K562 (cell line): ENCODE measurements around the gene DCPS. TPM values are rescaled to one million over a fixed set of nuclear protein-coding genes. Genes with fewer than 3 reads are reported as not detected.

Source experiments
- BCLAF1 ChIP-seq, 2 experiments: fragments of 450-650 bp in 1 of 2; IDR thresholded peaks; 2 replicates each; pipeline ENCODE4 v1.6.1; 2011 to 2017; ENCODE audit warnings: low read depth in 2 of 2, antibody characterized with exemption in 1 of 2, borderline replicate concordance in 1 of 2, low read length in 1 of 2, mild to moderate bottlenecking in 1 of 2, mixed read lengths in 1 of 2; ENCODE audit not compliant: control insufficient read depth in 1 of 2
- CBFA2T2 ChIP-seq: fragments of 450-650 bp; conservative IDR thresholded peaks from 2 replicates; pipeline ENCODE4 v1.6.1; 2017; ENCODE audit warnings: mild to moderate bottlenecking
- FOXK1 ChIP-seq: sonication (generic); formaldehyde crosslinking; IDR thresholded peaks from 2 replicates; pipeline ENCODE4 v1.8.0; 2022; ENCODE audit warnings: missing genetic modification reagents, mild to moderate bottlenecking, borderline replicate concordance
- GTF2F1 ChIP-seq: IDR thresholded peaks from 2 replicates; pipeline ENCODE4 v1.6.1; 2011; ENCODE audit warnings: low read depth, low read length, improper control_type of control experiment
- LARP7 ChIP-seq: fragments of 450-650 bp; IDR thresholded peaks from 2 replicates; pipeline ENCODE4 v1.6.1; 2016
- MITF ChIP-seq: IDR thresholded peaks from 2 replicates; pipeline ENCODE4 v1.6.1; 2014; ENCODE audit warnings: antibody characterized with exemption
- MYBL2 ChIP-seq, 2 experiments: fragments of 450-650 bp in 1 of 2; sonication (generic) in 1 of 2; formaldehyde crosslinking in 1 of 2; IDR thresholded peaks; 2 replicates each; pipeline versions ENCODE4 v1.6.1 to v1.8.1; 2017 to 2022; ENCODE audit warnings: borderline replicate concordance in 1 of 2, inconsistent platforms in 1 of 2, low read depth in 1 of 2, mild to moderate bottlenecking in 1 of 2, missing genetic modification reagents in 1 of 2, moderate library complexity in 1 of 2
- NR2C2 ChIP-seq, 2 experiments: fragments of 200-800 bp in 1 of 2; sonication (Bioruptor generic) in 1 of 2; sonication (generic) in 1 of 2; formaldehyde crosslinking in 1 of 2; IDR thresholded peaks; 2 replicates each; pipeline versions ENCODE4 v1.6.1 to v1.8.0; 2016 to 2022; ENCODE audit warnings: mild to moderate bottlenecking in 1 of 2, missing compliant biosample characterization in 1 of 2, missing genetic modification characterization in 1 of 2, missing genetic modification reagents in 1 of 2
- ZBTB40 ChIP-seq, 2 experiments: fragments of 450-650 bp in 1 of 2; sonication (generic) in 1 of 2; formaldehyde crosslinking in 1 of 2; IDR thresholded peaks; 2 replicates each; pipeline versions ENCODE4 v1.7.1 to v1.9.0; 2016 to 2022; ENCODE audit warnings: inconsistent platforms in 1 of 2, mild to moderate bottlenecking in 1 of 2, missing genetic modification reagents in 1 of 2
- ZNF57 ChIP-seq: fragments of 450-650 bp; formaldehyde crosslinking; IDR thresholded peaks from 2 replicates; pipeline ENCODE4 v1.4.0; 2020; ENCODE audit warnings: mild to moderate bottlenecking, moderate library complexity
- ZZZ3 ChIP-seq: fragments of 450-650 bp; IDR thresholded peaks from 2 replicates; pipeline ENCODE4 v1.6.1; 2016; ENCODE audit warnings: antibody characterized with exemption, mild to moderate bottlenecking, moderate library complexity
- polyA plus RNA-seq, 8 experiments: library from polyadenylated mRNA; depleted of rRNA in 4 of 8; stranded (reverse) in 5 of 8; unstranded in 3 of 8; fragments of >200 nt; fragmentation: Nextera tagmentation in 2 of 8; fragmentation: Illumina TruSeq in 1 of 8; extraction: Ambion mirVana in 2 of 8; extraction: Trizol in 1 of 8; gene quantifications; 2 replicates each; pipeline versions ENCODE4 v1.2.1 to v1.2.3, GENCODE V29; 2011 to 2014; ENCODE audit warnings: inconsistent platforms in 1 of 8, missing spikeins in 1 of 8
- total RNA-seq, 7 experiments: library from RNA; depleted of rRNA in 6 of 7; stranded (reverse); fragments of >200 nt in 6 of 7; fragmentation: Illumina TruSeq in 2 of 7; extraction: Trizol in 2 of 7; gene quantifications; 2 replicates each; pipeline versions ENCODE4 v1.2.1 to v1.2.3, GENCODE V29; 2011 to 2021; ENCODE audit warnings: low replicate concordance in 1 of 7

Gene DCPS
- total and polyA plus RNA-seq, 9 of the 15 experiments (the other 6 are each of a cell fraction or from before 2014, with no cell fraction given): 8.7 to 38.1 (median 17.9) TPM

GRCh38 chr11:126303623-126304456 is at the start of gene DCPS (continued):
- TF ChIP-seq ZBTB40 (IDR thresholded peaks at IDR 0.05): peak; percentile 46; the same call in 1 of the 2 replicates
- no peak for TF ChIP-seq ZBTB40 (CRISPR knock-in tag; IDR thresholded peaks at IDR 0.05)
- no peak for TF ChIP-seq GTF2F1
- TF ChIP-seq FOXK1 (CRISPR knock-in tag): no peak
- TF ChIP-seq BCLAF1 (IDR thresholded peaks at IDR 0.05; ENCODE audit: borderline replicate concordance in 1 of 2, control insufficient read depth in 1 of 2, low read depth in 2 of 2, low read length in 1 of 2): no peak
- TF ChIP-seq ZNF57 (CRISPR knock-in tag): no peak
- no peak for TF ChIP-seq MYBL2 (IDR thresholded peaks at IDR 0.05; ENCODE audit: low read depth)
- TF ChIP-seq MYBL2 (CRISPR knock-in tag; IDR thresholded peaks at IDR 0.05; ENCODE audit: borderline replicate concordance): no peak
- no peak for TF ChIP-seq CBFA2T2
- TF ChIP-seq LARP7: no peak
- 0 out of 2 replicates have a peak, but pooled peaks have one; percentile 61 for TF ChIP-seq ZZZ3
- no peak for TF ChIP-seq MITF
- TF ChIP-seq NR2C2 (CRISPR knock-in tag; IDR thresholded peaks at IDR 0.05): peak; percentile 55; the same call in 1 of the 2 replicates
- peak; percentile 49; the same call in 1 of the 2 replicates for TF ChIP-seq NR2C2 (tag; IDR thresholded peaks at IDR 0.05)
